Measurements from ENCODE around the gene UBE2Z.

The UBE2Z gene

GRCh38 chr17:48894886-48895285 is 13.3 kb upstream of the UBE2Z start:
- no peak overlapping the region for H3K4me2 ChIP-seq (ENCODE audit: low read length)
- TF ChIP-seq CTCF (IDR thresholded peaks at IDR 0.05; ENCODE audit: low read depth, low read length) (no peak), EZH2phosphoT487 (IDR thresholded peaks at IDR 0.05; ENCODE audit: low read depth) (no peak)
- H3K9ac ChIP-seq (ENCODE audit: low read length) = no peak overlapping the region
- H3K36me3 ChIP-seq (replicated peaks; ENCODE audit: low read depth, low read length) = peaks cover 26% of the 10 kb centered on the region
- no peak overlapping the region for H3K4me3 ChIP-seq (ENCODE audit: low read length)
- no peaks in the 10 kb centered on the region for H4K20me1 ChIP-seq (ENCODE audit: insufficient read depth, low read length)
- peaks cover 35% of the 10 kb centered on the region for H3K79me2 ChIP-seq (ENCODE audit: low read length)
- H3K4me1 ChIP-seq (ENCODE audit: low read length) = peaks cover 12% of the 10 kb centered on the region
- no peaks in the 10 kb centered on the region for H3K9me3 ChIP-seq (ENCODE audit: insufficient read depth, low read length)
- no peak overlapping the region for H2AFZ ChIP-seq (ENCODE audit: low read depth, low read length)
- no peak overlapping the region for H3K27ac ChIP-seq (ENCODE audit: low read length)
- H3K27me3 ChIP-seq (ENCODE audit: low read depth, low read length) = no peaks in the 10 kb centered on the region

GRCh38 chr17:48901241-48901640 is 7.0 kb upstream of the UBE2Z start:
- H4K20me1 ChIP-seq (ENCODE audit: insufficient read depth, low read length) = no peaks in the 10 kb centered on the region
- TF ChIP-seq EZH2phosphoT487 (IDR thresholded peaks at IDR 0.05; ENCODE audit: low read depth) = no peak
- TF ChIP-seq CTCF (IDR thresholded peaks at IDR 0.05; ENCODE audit: low read depth, low read length) = no peak
- H3K79me2 ChIP-seq (ENCODE audit: low read length) = no peaks in the 10 kb centered on the region
- no peak overlapping the region for H2AFZ ChIP-seq (ENCODE audit: low read depth, low read length)
- H3K27ac ChIP-seq (ENCODE audit: low read length) = no peak overlapping the region
- H3K9me3 ChIP-seq (ENCODE audit: insufficient read depth, low read length) = no peaks in the 10 kb centered on the region
- no peak overlapping the region for H3K4me3 ChIP-seq (ENCODE audit: low read length)
- H3K4me1 ChIP-seq (ENCODE audit: low read length) = no peaks in the 10 kb centered on the region
- peaks cover 11% of the 10 kb centered on the region for H3K36me3 ChIP-seq (replicated peaks; ENCODE audit: low read depth, low read length)
- no peak overlapping the region for H3K9ac ChIP-seq (ENCODE audit: low read length)
- no peak overlapping the region for H3K4me2 ChIP-seq (ENCODE audit: low read length)
- no peaks in the 10 kb centered on the region for H3K27me3 ChIP-seq (ENCODE audit: low read depth, low read length)

GRCh38 chr17:48903401-48903800 is 4.8 kb upstream of the UBE2Z start:
- Histone ChIP-seq H3K9me3 (ENCODE audit: insufficient read depth, low read length) (no peaks in the 10 kb centered on the region), H4K20me1 (ENCODE audit: insufficient read depth, low read length) (no peaks in the 10 kb centered on the region), H3K79me2 (ENCODE audit: low read length) (peaks cover 13% of the 10 kb centered on the region), H3K4me3 (ENCODE audit: low read length) (no peak overlapping the region), H2AFZ (ENCODE audit: low read depth, low read length) (no peak overlapping the region), H3K4me2 (ENCODE audit: low read length) (no peak overlapping the region), H3K36me3 (replicated peaks; ENCODE audit: low read depth, low read length) (peaks cover 2% of the 10 kb centered on the region), H3K9ac (ENCODE audit: low read length) (no peak overlapping the region), H3K4me1 (ENCODE audit: low read length) (peaks cover 4% of the 10 kb centered on the region), H3K27ac (ENCODE audit: low read length) (no peak overlapping the region), H3K27me3 (ENCODE audit: low read depth, low read length) (no peaks in the 10 kb centered on the region)
- no peak for TF ChIP-seq EZH2phosphoT487 (IDR thresholded peaks at IDR 0.05; ENCODE audit: low read depth)
- TF ChIP-seq CTCF (IDR thresholded peaks at IDR 0.05; ENCODE audit: low read depth, low read length) = no peak

GRCh38 chr17:48904428-48904827 is 3.8 kb upstream of the UBE2Z start:
- Histone ChIP-seq H3K27me3 (ENCODE audit: low read depth, low read length) (no peaks in the 10 kb centered on the region), H3K9me3 (ENCODE audit: insufficient read depth, low read length) (no peaks in the 10 kb centered on the region), H3K4me2 (ENCODE audit: low read length) (no peak overlapping the region), H2AFZ (ENCODE audit: low read depth, low read length) (no peak overlapping the region), H3K9ac (ENCODE audit: low read length) (no peak overlapping the region), H3K79me2 (ENCODE audit: low read length) (peaks cover 23% of the 10 kb centered on the region), H3K27ac (ENCODE audit: low read length) (no peak overlapping the region), H3K36me3 (replicated peaks; ENCODE audit: low read depth, low read length) (peaks cover 3% of the 10 kb centered on the region), H3K4me1 (ENCODE audit: low read length) (peaks cover 5% of the 10 kb centered on the region), H4K20me1 (ENCODE audit: insufficient read depth, low read length) (peaks cover 4% of the 10 kb centered on the region), H3K4me3 (ENCODE audit: low read length) (no peak overlapping the region)
- TF ChIP-seq CTCF (IDR thresholded peaks at IDR 0.05; ENCODE audit: low read depth, low read length) = no peak
- TF ChIP-seq EZH2phosphoT487 (IDR thresholded peaks at IDR 0.05; ENCODE audit: low read depth) = no peak
